LNCAP (cell line): ENCODE measurements around the gene UBAC2.

Experiments
- CTCF ChIP-seq: fragments of 450-650 bp; IDR thresholded peaks from 2 replicates; pipeline ENCODE4 v1.5.1; 2017; ENCODE audit warnings: mild to moderate bottlenecking

Gene UBAC2

GRCh38 chr13:99353836-99354235 lies 153.2 kb downstream of the UBAC2 start:
- TF ChIP-seq CTCF = no peak

- TF ChIP-seq CTCF = no peak
These were observed 153.8 kb downstream of the UBAC2 start for GRCh38 chr13:99354371-99354951.

GRCh38 chr13:99355267-99356011 lies 154.8 kb downstream of the UBAC2 start:
- TF ChIP-seq CTCF = no peak

GRCh38 chr13:99356012-99356261 lies 155.3 kb downstream of the UBAC2 start:
- no peak for TF ChIP-seq CTCF

- TF ChIP-seq CTCF = no peak
These were observed 155.8 kb downstream of the UBAC2 start for GRCh38 chr13:99356262-99357091.

GRCh38 chr13:99357131-99357596 lies 156.5 kb downstream of the UBAC2 start:
- no peak for TF ChIP-seq CTCF

GRCh38 chr13:99357941-99358340 lies 157.3 kb downstream of the UBAC2 start:
- no peak for TF ChIP-seq CTCF
